Endothelial cell of umbilical vein (primary cell): ENCODE data around the gene PPP1R9A. TPM values are rescaled to one million over a fixed set of nuclear protein-coding genes. Genes with fewer than 3 reads are reported as not detected.

ENCODE experiments used
- BruUV-seq: library from RNA; stranded (reverse); fragments of 400-500 nt; replicated peaks from 2 replicates; lab custom pipeline; 2021; lab: Mats Ljungman, UMichigan
- CTCF ChIA-PET: fragments of 300-600, 350-600 bp; sonication (Branson Sonifier 250); formaldehyde crosslinking; loops from one replicate; lab custom pipeline; 2021; ENCODE audit warnings: antibody characterized with exemption, inconsistent platforms; lab: Charles Lee
- POLR2A ChIA-PET: fragments of 300-600, 350-600 bp; sonication (Branson Sonifier 250); formaldehyde crosslinking; loops from one replicate; lab custom pipeline; 2021; ENCODE audit warnings: antibody characterized with exemption, inconsistent platforms; lab: Charles Lee
- DNase-seq: peaks from one replicate; pipeline ENCODE4 v3.0.0-alpha.2; 2011; ENCODE audit warnings: low read depth, low spot score
- FAIRE-seq: peaks from 2 replicates; lab custom pipeline; 2011; peaks lifted over from hg19 to GRCh38; lab: Jason Lieb, UNC
- H2AFZ ChIP-seq: 2 replicates; pipeline ENCODE4 v1.6.0; 2012; ENCODE audit warnings: low read depth, low read length, control low read depth, inconsistent platforms
- H3K27ac ChIP-seq: 2 replicates; pipeline ENCODE4 v1.5.1; 2011; ENCODE audit warnings: low read depth, mild to moderate bottlenecking, control low read depth, low read length, moderate library complexity; ENCODE audit not compliant: insufficient read depth
- H3K27me3 ChIP-seq, 2 experiments: 2 replicates each; pipeline versions ENCODE4 v1.6.0 to v1.6.1; 2011; ENCODE audit warnings: low read length in 2 of 2, mixed read lengths in 1 of 2; ENCODE audit not compliant: control insufficient read depth in 2 of 2, insufficient read depth in 2 of 2
- H3K36me3 ChIP-seq, 2 experiments: 2 replicates in 1 of 2; 3 replicates in 1 of 2; pipeline ENCODE4 v1.5.1; 2011; ENCODE audit warnings: low read length in 2 of 2, mild to moderate bottlenecking in 1 of 2, moderate library complexity in 1 of 2; ENCODE audit not compliant: control insufficient read depth in 2 of 2, insufficient read depth in 2 of 2; ENCODE audit errors: extremely low read depth in 1 of 2
- H3K4me1 ChIP-seq: 3 replicates; pipeline ENCODE4 v1.5.1; 2011; ENCODE audit warnings: mild to moderate bottlenecking, low read length; ENCODE audit not compliant: control insufficient read depth, insufficient read depth; ENCODE audit errors: extremely low read depth
- H3K4me2 ChIP-seq: 2 replicates; pipeline ENCODE4 v1.6.1; 2011; ENCODE audit warnings: low read length, control low read depth, mixed read lengths; ENCODE audit not compliant: insufficient read depth
- H3K4me3 ChIP-seq, 3 experiments: fragments of 200-600 bp in 1 of 3; sonication (generic), shearing (Covaris generic) in 1 of 3; replicated peaks in 1 of 3; 2 replicates each; pipeline ENCODE4 v1.5.1; 2011 to 2016; ENCODE audit warnings: control low read depth in 3 of 3, low read length in 3 of 3, mild to moderate bottlenecking in 2 of 3, inconsistent platforms in 1 of 3, low read depth in 1 of 3, moderate library complexity in 1 of 3; ENCODE audit not compliant: insufficient read depth in 1 of 3
- H3K79me2 ChIP-seq: 2 replicates; pipeline ENCODE4 v1.6.0; 2012; ENCODE audit warnings: low read length, inconsistent platforms; ENCODE audit not compliant: control insufficient read depth, insufficient read depth
- H3K9ac ChIP-seq: replicated peaks from 2 replicates; pipeline ENCODE3; 2011; ENCODE audit warnings: low read length, control low read depth; ENCODE audit not compliant: insufficient read depth; ENCODE audit errors: extremely low read depth
- H3K9me1 ChIP-seq: replicated peaks from 3 replicates; pipeline ENCODE4 v1.6.0; 2011; ENCODE audit warnings: mild to moderate bottlenecking, low read length; ENCODE audit not compliant: control insufficient read depth, insufficient read depth; ENCODE audit errors: extremely low read depth
- H3K9me3 ChIP-seq: replicated peaks from 2 replicates; pipeline ENCODE4 v1.5.1; 2012; ENCODE audit warnings: low read length, inconsistent platforms; ENCODE audit not compliant: control insufficient read depth, insufficient read depth
- H4K20me1 ChIP-seq: replicated peaks from 2 replicates; pipeline ENCODE3; 2011; ENCODE audit warnings: mild to moderate bottlenecking, low read length; ENCODE audit not compliant: control insufficient read depth, insufficient read depth; ENCODE audit errors: extremely low read depth
- EZH2 ChIP-seq: IDR thresholded peaks from 2 replicates; pipeline ENCODE4 v1.6.1; 2012; ENCODE audit warnings: borderline replicate concordance, low read depth, mild to moderate bottlenecking, moderate library complexity, low read length, inconsistent platforms; ENCODE audit not compliant: severe bottlenecking
- FOS ChIP-seq: IDR thresholded peaks from 2 replicates; pipeline ENCODE4 v1.6.1; 2011; ENCODE audit warnings: mild to moderate bottlenecking, low read length, moderate library complexity, borderline replicate concordance; ENCODE audit not compliant: insufficient read depth
- GATA2 ChIP-seq: IDR thresholded peaks from 2 replicates; pipeline ENCODE4 v1.7.0; 2011; ENCODE audit warnings: low read depth, mild to moderate bottlenecking, moderate library complexity, mixed read lengths, low read length; ENCODE audit not compliant: insufficient read length, insufficient read depth
- JUN ChIP-seq: IDR thresholded peaks from 2 replicates; pipeline ENCODE4 v1.6.1; 2011; ENCODE audit warnings: borderline replicate concordance, low read depth; ENCODE audit not compliant: insufficient read length, insufficient read depth
- MYC ChIP-seq: IDR thresholded peaks from one replicate; pipeline ENCODE4 v1.6.1; 2011; ENCODE audit warnings: mild to moderate bottlenecking, low read depth, low read length
- POLR2A ChIP-seq: IDR thresholded peaks from 2 replicates; pipeline ENCODE4 v1.6.1; 2012; ENCODE audit warnings: low read depth, mild to moderate bottlenecking, control low read depth, low read length
- POLR2AphosphoS5 ChIP-seq: IDR thresholded peaks from 2 replicates; pipeline ENCODE4 v1.6.1; 2012; ENCODE audit warnings: low read depth, mild to moderate bottlenecking, control low read depth, low read length, moderate library complexity; ENCODE audit not compliant: insufficient read depth
- dilution Hi-C: fragments of 300-500 bp; cut with MboI; formaldehyde crosslinking; loops from one replicate; pipeline ENCODE4 v1.15.0; 2019; ENCODE audit warnings: low sequenced_read_pairs; ENCODE audit not compliant: extremely low pct_ligation_motif_present
- intact Hi-C: fragments of 100-400 bp; cut with micrococcal nuclease; formaldehyde crosslinking; loops from one replicate; pipeline ENCODE4 v1.10.0; 2022
- polyA plus RNA-seq, 4 experiments: library from polyadenylated mRNA; depleted of rRNA in 3 of 4; stranded (reverse) in 3 of 4; unstranded in 1 of 4; fragments of >200 nt; gene quantifications; 2 replicates each; pipeline versions ENCODE4 v1.2.1 to v1.2.3, GENCODE V29; 2011 to 2012; ENCODE audit warnings: missing spikeins in 1 of 4
- total RNA-seq: library from RNA; stranded (reverse); gene quantifications from 2 replicates; pipeline ENCODE4 v1.2.3, GENCODE V29; 2021
- TF ChIP-seq, protein P1 (sequence below), 2 donors: IDR thresholded peaks; 1 replicate in 1 of 2; 2 replicates in 1 of 2; pipeline ENCODE4 v1.5.1; 2011; ENCODE audit warnings: low read length in 2 of 2, mild to moderate bottlenecking in 2 of 2, moderate library complexity in 2 of 2, control low read depth in 1 of 2, inconsistent platforms in 1 of 2, low read depth in 1 of 2; ENCODE audit not compliant: insufficient read depth in 1 of 2; ENCODE audit errors: extremely low read depth in 1 of 2
- TF ChIP-seq, protein P2 (sequence below): IDR thresholded peaks from 2 replicates; pipeline ENCODE4 v1.6.1; 2011; ENCODE audit not compliant: insufficient read depth, insufficient read length

Gene PPP1R9A
- total and polyA plus RNA-seq, 2 donors (not counting 3 experiments of a cell fraction or from before 2014, with no cell fraction given) = 0.50 to 3.0 TPM

DNA sequence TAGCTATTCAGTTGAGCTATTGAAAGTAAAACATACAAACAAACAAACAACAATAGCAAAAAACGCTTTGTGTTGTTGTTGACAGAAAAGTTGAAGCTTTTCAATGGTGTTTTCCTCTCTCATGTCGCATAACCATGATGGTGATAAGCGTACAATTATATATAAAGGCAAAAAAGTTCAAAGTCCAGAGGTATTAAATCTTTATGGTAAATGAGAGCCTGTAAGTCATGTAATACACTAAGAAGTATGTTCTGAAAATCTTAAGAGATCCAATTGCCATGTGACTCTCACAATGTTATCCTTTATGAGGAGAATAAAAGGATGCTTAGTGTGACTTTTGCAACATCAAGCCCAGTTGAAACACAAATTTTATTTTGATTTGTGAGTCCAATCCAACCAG, 93.9 kb downstream of the PPP1R9A start:
- peaks cover 11% of the 10 kb centered on the region for H3K4me1 ChIP-seq
- DNase-seq (no peak), FAIRE-seq (no peak)
- H4K20me1 ChIP-seq = no peaks in the 10 kb centered on the region
- H3K9me3 ChIP-seq = no peaks in the 10 kb centered on the region
- H3K4me2 ChIP-seq = no peak overlapping the region
- H3K27ac ChIP-seq = no peak overlapping the region
- no peak overlapping the region for H3K4me3 ChIP-seq
- no peak for TF ChIP-seq POLR2AphosphoS5
- TF ChIP-seq JUN = no peak
- TF ChIP-seq, protein P1, sequence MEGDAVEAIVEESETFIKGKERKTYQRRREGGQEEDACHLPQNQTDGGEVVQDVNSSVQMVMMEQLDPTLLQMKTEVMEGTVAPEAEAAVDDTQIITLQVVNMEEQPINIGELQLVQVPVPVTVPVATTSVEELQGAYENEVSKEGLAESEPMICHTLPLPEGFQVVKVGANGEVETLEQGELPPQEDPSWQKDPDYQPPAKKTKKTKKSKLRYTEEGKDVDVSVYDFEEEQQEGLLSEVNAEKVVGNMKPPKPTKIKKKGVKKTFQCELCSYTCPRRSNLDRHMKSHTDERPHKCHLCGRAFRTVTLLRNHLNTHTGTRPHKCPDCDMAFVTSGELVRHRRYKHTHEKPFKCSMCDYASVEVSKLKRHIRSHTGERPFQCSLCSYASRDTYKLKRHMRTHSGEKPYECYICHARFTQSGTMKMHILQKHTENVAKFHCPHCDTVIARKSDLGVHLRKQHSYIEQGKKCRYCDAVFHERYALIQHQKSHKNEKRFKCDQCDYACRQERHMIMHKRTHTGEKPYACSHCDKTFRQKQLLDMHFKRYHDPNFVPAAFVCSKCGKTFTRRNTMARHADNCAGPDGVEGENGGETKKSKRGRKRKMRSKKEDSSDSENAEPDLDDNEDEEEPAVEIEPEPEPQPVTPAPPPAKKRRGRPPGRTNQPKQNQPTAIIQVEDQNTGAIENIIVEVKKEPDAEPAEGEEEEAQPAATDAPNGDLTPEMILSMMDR (IDR thresholded peaks at IDR 0.05; ENCODE audit: extremely low read depth in 1 of 2, insufficient read depth in 1 of 2, low read depth in 1 of 2, low read length in 2 of 2) = no peak
- TF ChIP-seq, protein P2, sequence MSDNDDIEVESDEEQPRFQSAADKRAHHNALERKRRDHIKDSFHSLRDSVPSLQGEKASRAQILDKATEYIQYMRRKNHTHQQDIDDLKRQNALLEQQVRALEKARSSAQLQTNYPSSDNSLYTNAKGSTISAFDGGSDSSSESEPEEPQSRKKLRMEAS = no peak
- no peak for TF ChIP-seq GATA2
- TF ChIP-seq FOS = no peak
- TF ChIP-seq MYC = no peak
- no peak for TF ChIP-seq EZH2
- no peak for TF ChIP-seq POLR2A
- no peaks in the 10 kb centered on the region for H3K79me2 ChIP-seq
- no peaks in the 10 kb centered on the region for H3K9me1 ChIP-seq
- no peaks in the 10 kb centered on the region for H3K36me3 ChIP-seq
- no peaks in the 10 kb centered on the region for H3K27me3 ChIP-seq
- H3K9ac ChIP-seq = no peak overlapping the region
- H2AFZ ChIP-seq = no peak overlapping the region
- ChIA-PET POLR2A (no interaction called here), CTCF (interaction anchor here (0.6 to 1.2 kb wide), 2 partner anchors 9 to 107 kb away, joined by 3 read pairs; no protein-coding TSS in a partner anchor)
- dilution Hi-C loops = no loop called here
- BruUV-seq = no TSS peak
- intact Hi-C loops = no loop called here
